Muscle of leg (tissue), 11 donors: ENCODE measurements around the gene LTBR. TPM values are rescaled to one million over a fixed set of nuclear protein-coding genes. Genes with fewer than 3 reads are reported as not detected.
"Not testable (repeated sequence)": the region's sequence is repeated elsewhere in the genome, so short reads cannot be mapped to it uniquely, and the experiment has no call there.

ENCODE experiments used
- DNase-seq: peaks from one replicate; pipeline ENCODE4 v3.0.0; 2013
- H3K27ac ChIP-seq: one replicate; pipeline ENCODE4 v1.5.1; 2013; ENCODE audit warnings: mild to moderate bottlenecking, low read length, control low read depth
- H3K27me3 ChIP-seq: one replicate; pipeline ENCODE4 v1.6.1; 2013; ENCODE audit warnings: low read length; ENCODE audit not compliant: control insufficient read depth, insufficient read depth
- H3K36me3 ChIP-seq: one replicate; pipeline ENCODE4 v1.6.1; 2013; ENCODE audit warnings: low read length; ENCODE audit not compliant: control insufficient read depth, insufficient read depth
- H3K4me1 ChIP-seq: one replicate; pipeline ENCODE4 v1.6.1; 2013; ENCODE audit warnings: low read length; ENCODE audit not compliant: control insufficient read depth, insufficient read depth
- H3K4me3 ChIP-seq: one replicate; pipeline ENCODE4 v1.5.1; 2013; ENCODE audit warnings: low read length, control low read depth
- H3K9me3 ChIP-seq: replicated peaks from 2 replicates; pipeline ENCODE4 v1.6.1; 2013; ENCODE audit warnings: low read depth, low read length; ENCODE audit not compliant: control insufficient read depth
- WGBS: methylation state at CpG from one replicate; pipeline ENCODE4 v1.1.5; 2013; ENCODE audit warnings: missing lambda C conversion rate; ENCODE audit not compliant: insufficient coverage; 5-methylcytosine and 5-hydroxymethylcytosine counted together
- polyA plus RNA-seq, 8 donors: library from polyadenylated mRNA; unstranded; fragments of 120-200 nt; gene quantifications; one replicate each; pipeline versions ENCODE4 v1.2.1 to v1.2.3, GENCODE V29; 2013; ENCODE audit warnings: inconsistent platforms in 1 of 8, low replicate concordance in 1 of 8; ENCODE audit not compliant: insufficient read length in 8 of 8, insufficient read depth in 1 of 8
- total RNA-seq: library from RNA; stranded (reverse); fragments of 120-200 nt; gene quantifications from one replicate; pipeline ENCODE4 v1.2.4, GENCODE V29; 2013

The LTBR gene
- total and polyA plus RNA-seq, 9 donors = 32.9 to 48.2 (median 39.0) TPM

- not testable (repeated sequence) for H3K27me3 ChIP-seq, DNase-seq, H3K9me3 ChIP-seq, H3K4me3 ChIP-seq
- peaks cover 15% of the 10 kb centered on the region for H3K36me3 ChIP-seq
- 63% methylated on average over 2 of the region's 8 CpGs for WGBS
- H3K4me1 ChIP-seq = peaks cover 88% of the 10 kb centered on the region
- H3K27ac ChIP-seq = peak overlapping the region; percentile 10
Observed at GRCh38 chr12:6338536-6338935, 45.4 kb upstream of the LTBR start.

- Histone ChIP-seq H3K4me3 (no peak overlapping the region), H3K27me3 (no peaks in the 10 kb centered on the region), H3K4me1 (peaks cover 90% of the 10 kb centered on the region), H3K27ac (peak overlapping the region; percentile 97), H3K9me3 (no peaks in the 10 kb centered on the region), H3K36me3 (peaks cover 11% of the 10 kb centered on the region)
- no peak for DNase-seq
- 13% methylated on average over 2 of the region's 3 CpGs for WGBS
Observed at GRCh38 chr12:6338955-6339354, 45.0 kb upstream of the LTBR start.

GRCh38 chr12:6340032-6340638, 43.8 kb upstream of the LTBR start:
- DNase-seq = peak; percentile 79
- no peaks in the 10 kb centered on the region for H3K9me3 ChIP-seq
- WGBS = 0% methylated on average over 8 of the region's 9 CpGs

GRCh38 chr12:6340745-6341416, 43.1 kb upstream of the LTBR start:
- Histone ChIP-seq H3K4me1 (peaks cover 73% of the 10 kb centered on the region), H3K4me3 (peak overlapping the region; percentile 99), H3K9me3 (no peaks in the 10 kb centered on the region), H3K27me3 (no peaks in the 10 kb centered on the region), H3K36me3 (peaks cover 2% of the 10 kb centered on the region), H3K27ac (peak overlapping the region; percentile 97)
- DNase-seq = peak; percentile 61
- 4% methylated on average over 11 of the region's 15 CpGs for WGBS

More at GRCh38 chr12:6340032-6340638, 43.8 kb upstream of the LTBR start:
- peak overlapping the region; percentile 97 for H3K27ac ChIP-seq
- peak overlapping the region; percentile 99 for H3K4me3 ChIP-seq
- no peaks in the 10 kb centered on the region for H3K27me3 ChIP-seq
- H3K4me1 ChIP-seq = peaks cover 81% of the 10 kb centered on the region
- peaks cover 2% of the 10 kb centered on the region for H3K36me3 ChIP-seq

GRCh38 chr12:6341417-6342139, 42.4 kb upstream of the LTBR start, which contains the start of gene TNFRSF1A:
Gene TNFRSF1A, minus strand, starts transcription at chr12:6342076. Its CDS starts 262 bp downstream, at chr12:6341814.
- peak; percentile 94 for DNase-seq
- Histone ChIP-seq H3K4me1 (peaks cover 66% of the 10 kb centered on the region), H3K27me3 (no peaks in the 10 kb centered on the region), H3K27ac (peak within 1 kb of the TSS; percentile 97), H3K9me3 (no peaks in the 10 kb centered on the region), H3K4me3 (peak within 1 kb of the TSS; percentile 99), H3K36me3 (peaks cover 2% of the 10 kb centered on the region)
- WGBS = 0% methylated on average over 19 of the region's 21 CpGs

GRCh38 chr12:6342140-6342889, 41.6 kb upstream of the LTBR start:
- Histone ChIP-seq H3K27ac (peak overlapping the region; percentile 97), H3K9me3 (no peaks in the 10 kb centered on the region), H3K27me3 (no peaks in the 10 kb centered on the region), H3K36me3 (peaks cover 2% of the 10 kb centered on the region), H3K4me1 (peaks cover 59% of the 10 kb centered on the region), H3K4me3 (peak overlapping the region; percentile 99)
- no peak for DNase-seq
- 48% methylated on average over 4 of the region's 7 CpGs for WGBS

GRCh38 chr12:6343518-6343917, 40.4 kb upstream of the LTBR start:
- H3K4me1 ChIP-seq = peaks cover 54% of the 10 kb centered on the region
- WGBS = no CpG with 5 or more reads among the region's 5 CpGs
- no peak overlapping the region for H3K4me3 ChIP-seq
- no peaks in the 10 kb centered on the region for H3K27me3 ChIP-seq
- peak overlapping the region; percentile 3 for H3K27ac ChIP-seq
- no peaks in the 10 kb centered on the region for H3K36me3 ChIP-seq
- no peaks in the 10 kb centered on the region for H3K9me3 ChIP-seq
- DNase-seq = peak; percentile 51

GRCh38 chr12:6344101-6344660, 39.8 kb upstream of the LTBR start:
- DNase-seq = not testable (repeated sequence)
- 93% methylated on average over 5 of the region's 11 CpGs for WGBS

GRCh38 chr12:6345319-6346091, 38.5 kb upstream of the LTBR start:
- Histone ChIP-seq H3K9me3 (no peaks in the 10 kb centered on the region), H3K36me3 (no peaks in the 10 kb centered on the region), H3K27ac (no peak overlapping the region), H3K27me3 (no peaks in the 10 kb centered on the region), H3K4me1 (peaks cover 35% of the 10 kb centered on the region), H3K4me3 (no peak overlapping the region)
- 55% methylated on average over 5 of the region's 10 CpGs for WGBS
- DNase-seq = peak; percentile 16

More at GRCh38 chr12:6344101-6344660, 39.8 kb upstream of the LTBR start:
- not testable (repeated sequence) for H3K27me3 ChIP-seq, H3K36me3 ChIP-seq, H3K27ac ChIP-seq, H3K4me3 ChIP-seq, H3K9me3 ChIP-seq
- H3K4me1 ChIP-seq = peaks cover 48% of the 10 kb centered on the region
